Astrocyte of the spinal cord (primary cell): ENCODE measurements around the gene KLK8.
"Not testable (repeated sequence)": the region's sequence is repeated elsewhere in the genome, so short reads cannot be mapped to it uniquely, and the experiment has no call there.

ENCODE experiments used
- DNase-seq: peaks from one replicate; pipeline ENCODE4 v3.0.0; 2011; ENCODE audit warnings: low read depth, low spot score
- H3K4me3 ChIP-seq: 2 replicates; pipeline ENCODE4 v1.5.1; 2011; ENCODE audit warnings: low read depth, mild to moderate bottlenecking, low read length, moderate library complexity
- CTCF ChIP-seq: IDR thresholded peaks from 2 replicates; pipeline ENCODE4 v1.5.1; 2012; ENCODE audit warnings: low read depth, mild to moderate bottlenecking, low read length, inconsistent platforms
- in situ Hi-C: cut with HindIII; loops from 2 replicates; pipeline ENCODE4 v1.10.0; 2017; ENCODE audit warnings: low sequenced_read_pairs

The KLK8 gene

GRCh38 chr19:50972795-50973376, 28.5 kb downstream of the KLK8 start:
- H3K4me3 ChIP-seq = no peak overlapping the region
- TF ChIP-seq CTCF = no peak
- in situ Hi-C loops = no loop called here
- no peak for DNase-seq

GRCh38 chr19:50969810-50970209, 31.6 kb downstream of the KLK8 start:
- DNase-seq, in situ Hi-C loops, H3K4me3 ChIP-seq: not testable (repeated sequence)

- H3K4me3 ChIP-seq = no peak within 1 kb of the TSS
- in situ Hi-C loops = no loop called here
- DNase-seq = no peak
- no peak for TF ChIP-seq CTCF
Observed at GRCh38 chr19:50969413-50969760, 32.0 kb downstream of the KLK8 start, which contains the start of gene KLK6. TSS of gene KLK6 (minus strand) at chr19:50969591. CDS start at chr19:50968104, 1,487 bp downstream.

GRCh38 chr19:50968716-50969412, 32.5 kb downstream of the KLK8 start:
- no peak for TF ChIP-seq CTCF
- in situ Hi-C loops = no loop called here

GRCh38 chr19:50967929-50968715, 33.3 kb downstream of the KLK8 start:
- no peak for TF ChIP-seq CTCF
- in situ Hi-C loops = no loop called here
- no peak for DNase-seq
- no peak overlapping the region for H3K4me3 ChIP-seq

More at GRCh38 chr19:50968716-50969412, 32.5 kb downstream of the KLK8 start:
- no peak overlapping the region for H3K4me3 ChIP-seq
- no peak for DNase-seq

GRCh38 chr19:50964266-50964665, 37.1 kb downstream of the KLK8 start:
- no peak for TF ChIP-seq CTCF
- no peak overlapping the region for H3K4me3 ChIP-seq
- no peak for DNase-seq
- in situ Hi-C loops = no loop called here

GRCh38 chr19:50963381-50963780, 38.0 kb downstream of the KLK8 start:
- no peak overlapping the region for H3K4me3 ChIP-seq
- no peak for DNase-seq
- in situ Hi-C loops = no loop called here
- TF ChIP-seq CTCF = no peak
